AG08395 (cell line): ENCODE data around the gene PERM1.
A peak's percentile ranks its signal among the peaks of the same experiment; 100 is the strongest.

Source experiments
- DNase-seq: peaks from one replicate; pipeline ENCODE4 v3.0.0; 2012; ENCODE audit warnings: mixed read lengths, low spot score

PERM1 gene

DNA sequence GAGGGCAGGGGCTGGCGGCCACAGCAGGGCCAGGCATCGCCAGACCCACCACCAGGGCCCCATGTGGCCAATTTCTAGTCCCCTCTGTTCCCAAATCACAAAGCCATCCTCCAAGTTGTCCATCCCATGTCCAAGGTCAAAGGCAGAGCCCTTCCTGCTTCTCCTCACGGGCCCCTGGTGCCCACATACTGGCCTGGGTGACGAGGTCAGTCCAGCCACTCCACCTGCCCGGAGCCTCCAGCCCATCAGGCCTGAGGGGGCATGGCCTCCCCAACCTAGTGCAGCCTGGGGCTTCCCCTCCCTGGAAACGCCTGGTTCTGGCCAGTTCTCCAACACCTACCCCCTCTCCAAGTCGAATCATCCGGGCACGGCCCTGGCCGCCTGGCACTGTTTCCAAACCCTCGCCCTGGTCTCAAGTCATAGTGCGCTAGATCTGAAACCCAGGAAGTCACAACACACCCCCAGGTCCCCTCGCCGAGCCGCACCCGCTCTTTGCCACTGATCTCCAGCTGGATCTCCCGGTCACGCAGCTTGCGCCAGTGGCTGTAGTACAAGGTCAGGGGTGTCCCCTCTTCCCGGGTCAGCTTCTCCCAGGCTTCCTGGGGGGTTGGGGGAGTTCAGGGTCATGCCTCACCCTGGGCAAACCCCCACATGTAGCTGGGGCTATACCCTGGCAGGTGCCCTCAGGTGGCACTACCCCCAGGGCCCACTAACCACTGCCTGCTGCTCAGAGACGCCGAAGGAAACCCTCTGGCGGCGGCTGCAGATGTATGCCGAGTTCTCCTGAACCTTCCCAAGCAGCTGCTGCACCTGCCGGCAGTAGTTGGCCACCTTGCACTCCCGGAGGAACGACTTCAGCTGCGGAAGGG lies 36.0 kb downstream of the PERM1 start:
- DNase-seq: no peak

DNA sequence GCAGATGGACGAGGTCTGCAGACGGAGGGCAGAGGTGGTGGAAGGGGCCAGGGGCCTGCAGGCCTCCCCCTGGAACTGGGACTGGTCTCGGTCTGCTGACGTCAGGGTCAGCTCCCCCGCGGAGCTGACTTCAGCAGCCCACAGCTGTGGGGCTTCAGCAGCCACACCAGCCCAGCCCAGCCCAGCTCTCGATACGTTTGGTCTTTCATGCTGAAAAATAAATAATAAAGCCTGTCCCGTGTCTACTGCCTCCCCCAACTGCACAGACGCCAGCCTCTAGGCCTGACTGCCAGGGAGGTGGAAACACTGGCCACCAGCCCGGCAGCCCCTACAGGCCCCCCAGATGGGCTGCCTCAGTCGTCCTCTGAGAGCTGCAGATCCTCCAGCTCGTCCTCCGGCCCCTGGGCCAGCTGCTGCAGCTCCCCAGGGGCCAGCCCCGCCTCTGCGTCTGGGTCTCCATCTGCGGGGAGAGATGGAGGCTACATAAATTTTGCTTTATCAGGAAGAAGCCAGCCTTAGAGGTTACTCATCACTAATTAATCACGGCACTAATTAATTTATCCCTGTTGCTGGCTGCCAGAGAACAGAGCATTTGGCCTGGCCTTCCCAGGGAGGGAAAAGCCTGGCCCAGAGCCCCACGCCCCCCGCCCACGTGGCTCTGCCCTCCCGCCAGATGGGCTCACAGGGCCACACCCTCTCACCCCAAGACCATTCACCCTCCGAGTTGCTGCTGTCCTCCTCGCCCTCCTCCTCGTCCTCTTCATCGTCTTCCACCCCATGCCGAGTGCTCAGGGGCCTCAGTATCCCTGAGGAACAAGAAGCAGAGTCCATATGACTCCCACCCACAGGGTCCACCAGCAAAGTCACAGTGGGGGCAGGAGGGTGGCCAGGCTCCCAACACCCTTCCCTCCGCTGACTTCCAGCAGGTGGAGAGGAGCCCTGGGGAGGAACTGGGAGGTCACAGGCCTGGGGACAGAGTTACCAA lies 37.3 kb downstream of the PERM1 start:
- DNase-seq: no peak

DNA sequence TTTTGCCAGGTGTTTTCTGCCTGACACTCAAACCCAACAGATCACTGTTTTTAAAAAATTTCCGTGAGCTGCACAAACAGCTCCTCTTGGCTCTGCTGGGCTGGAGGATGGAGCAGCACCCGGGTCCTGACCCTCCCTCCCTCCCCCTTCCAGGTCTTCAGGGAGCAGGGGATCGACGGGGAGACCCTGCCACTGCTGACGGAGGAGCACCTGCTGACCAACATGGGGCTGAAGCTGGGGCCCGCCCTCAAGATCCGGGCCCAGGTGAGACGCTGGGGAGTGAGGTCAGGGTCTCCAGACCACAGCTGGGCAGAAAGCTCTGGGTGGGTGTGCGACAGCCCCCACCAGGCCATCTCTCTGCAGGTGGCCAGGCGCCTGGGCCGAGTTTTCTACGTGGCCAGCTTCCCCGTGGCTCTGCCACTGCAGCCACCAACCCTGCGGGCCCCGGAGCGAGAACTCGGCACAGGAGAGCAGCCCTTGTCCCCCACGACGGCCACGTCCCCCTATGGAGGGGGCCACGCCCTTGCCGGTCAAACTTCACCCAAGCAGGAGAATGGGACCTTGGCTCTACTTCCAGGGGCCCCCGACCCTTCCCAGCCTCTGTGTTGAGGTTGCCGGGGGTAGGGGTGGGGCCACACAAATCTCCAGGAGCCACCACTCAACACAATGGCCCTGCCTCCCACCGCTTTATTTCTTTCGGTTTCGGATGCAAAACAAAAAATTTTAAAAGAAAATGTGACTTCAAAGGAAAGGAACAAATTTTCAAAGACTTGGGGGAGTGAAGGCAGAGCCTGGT lies 38.1 kb downstream of the PERM1 start:
- DNase-seq: no peak

DNA sequence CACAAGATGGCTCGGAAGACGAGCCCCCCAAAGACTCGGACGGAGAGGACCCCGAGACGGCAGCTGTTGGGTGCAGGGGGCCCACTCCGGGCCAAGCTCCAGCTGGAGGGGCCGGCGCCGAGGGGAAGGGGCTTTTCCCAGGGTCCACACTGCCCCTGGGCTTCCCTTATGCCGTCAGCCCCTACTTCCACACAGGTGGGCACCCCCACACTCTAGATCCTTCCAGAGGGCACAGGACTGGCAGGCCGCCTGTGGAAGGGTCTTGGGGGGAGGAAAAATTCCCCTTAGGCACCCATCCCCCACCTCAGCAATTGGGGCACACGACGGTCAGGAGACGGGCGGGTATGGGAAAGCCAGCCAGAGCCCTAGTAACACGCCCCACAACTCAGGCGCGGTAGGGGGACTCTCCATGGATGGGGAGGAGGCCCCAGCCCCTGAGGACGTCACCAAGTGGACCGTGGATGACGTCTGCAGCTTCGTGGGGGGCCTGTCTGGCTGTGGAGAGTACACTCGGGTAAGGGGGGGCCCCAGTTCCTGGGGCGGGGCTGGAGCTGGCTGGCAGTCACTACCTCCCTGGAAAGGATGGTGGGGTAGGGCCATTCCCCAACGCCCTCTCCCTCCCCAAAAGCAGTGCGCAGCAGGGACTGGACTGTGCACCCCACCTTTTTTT lies 38.9 kb downstream of the PERM1 start:
- DNase-seq: no peak

DNA sequence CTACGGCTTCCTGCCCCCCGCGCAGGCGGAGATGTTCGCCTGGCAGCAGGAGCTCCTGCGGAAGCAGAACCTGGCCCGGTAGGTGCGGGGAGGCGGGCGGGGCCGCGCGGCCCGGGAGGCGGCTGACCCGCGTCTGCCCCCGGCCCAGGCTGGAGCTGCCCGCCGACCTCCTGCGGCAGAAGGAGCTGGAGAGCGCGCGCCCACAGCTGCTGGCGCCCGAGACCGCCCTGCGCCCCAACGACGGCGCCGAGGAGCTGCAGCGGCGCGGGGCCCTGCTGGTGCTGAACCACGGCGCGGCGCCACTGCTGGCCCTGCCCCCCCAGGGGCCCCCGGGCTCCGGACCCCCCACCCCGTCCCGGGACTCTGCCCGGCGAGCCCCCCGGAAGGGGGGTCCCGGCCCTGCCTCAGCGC lies 39.5 kb downstream of the PERM1 start:
- no peak for DNase-seq

DNA sequence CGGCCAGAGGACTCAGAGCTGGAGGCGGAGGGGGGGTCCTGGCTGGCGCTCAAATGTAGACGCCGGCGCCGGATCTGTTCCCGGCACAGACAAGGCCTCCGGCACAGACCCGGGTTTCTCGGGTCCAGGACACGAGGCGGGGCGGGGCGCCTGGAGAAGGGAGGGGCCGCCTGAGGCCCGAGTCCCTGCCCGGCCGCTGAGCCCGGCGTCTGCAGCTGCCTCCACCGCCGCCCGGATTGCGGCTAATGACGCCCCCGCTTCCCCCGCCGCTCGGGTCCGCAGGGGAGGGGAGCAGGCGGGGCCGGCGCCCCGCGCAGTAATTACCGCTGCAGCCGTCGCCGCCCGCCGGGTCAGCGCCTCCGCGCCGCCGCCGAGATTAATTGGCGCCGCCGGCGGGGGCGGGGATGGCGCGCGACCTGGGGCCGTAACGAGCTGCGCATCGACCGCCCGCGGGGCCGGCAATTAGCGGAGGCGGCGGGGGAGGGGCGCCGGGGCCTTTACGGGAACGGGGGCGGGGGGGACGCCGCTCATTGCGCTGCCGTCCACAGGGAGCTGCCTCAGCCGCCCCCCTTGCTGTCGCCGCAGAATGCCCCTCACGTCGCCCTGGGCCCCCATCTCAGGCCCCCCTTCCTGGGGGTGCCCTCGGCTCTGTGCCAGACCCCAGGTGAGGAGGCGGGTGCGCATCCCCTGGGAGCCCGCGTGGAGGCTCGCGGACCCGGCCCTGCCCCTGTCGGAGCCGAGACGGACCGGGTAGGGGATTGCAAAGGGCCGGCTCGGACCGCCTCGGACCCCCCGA lies 40.1 kb downstream of the PERM1 start:
- peak; percentile 87 for DNase-seq

DNA sequence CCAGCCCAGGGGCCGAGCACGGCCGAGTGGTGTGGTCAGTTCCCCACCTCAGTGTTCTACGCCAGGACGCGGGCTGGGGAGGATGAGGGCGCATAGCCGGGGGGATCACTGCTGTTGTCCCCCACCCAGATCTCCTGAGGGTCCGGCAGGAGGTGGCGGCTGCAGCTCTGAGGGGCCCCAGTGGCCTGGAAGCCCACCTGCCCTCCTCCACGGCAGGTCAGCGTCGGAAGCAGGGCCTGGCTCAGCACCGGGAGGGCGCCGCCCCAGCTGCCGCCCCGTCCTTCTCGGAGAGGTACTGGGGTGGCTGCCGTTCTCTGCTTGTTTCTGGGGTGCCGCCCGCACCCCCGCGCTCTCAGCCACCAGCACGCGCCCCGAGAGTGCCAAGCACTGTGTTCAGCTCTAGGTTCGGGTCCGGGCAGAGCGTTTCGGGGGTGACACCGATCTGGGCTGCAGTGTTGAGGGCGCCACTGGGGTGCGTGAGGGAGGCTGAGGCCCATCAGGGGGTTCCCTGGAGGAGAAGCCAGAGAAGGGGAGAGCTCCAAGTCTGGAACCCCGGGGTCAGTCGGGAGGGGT lies 40.8 kb downstream of the PERM1 start:
- no peak for DNase-seq

DNA sequence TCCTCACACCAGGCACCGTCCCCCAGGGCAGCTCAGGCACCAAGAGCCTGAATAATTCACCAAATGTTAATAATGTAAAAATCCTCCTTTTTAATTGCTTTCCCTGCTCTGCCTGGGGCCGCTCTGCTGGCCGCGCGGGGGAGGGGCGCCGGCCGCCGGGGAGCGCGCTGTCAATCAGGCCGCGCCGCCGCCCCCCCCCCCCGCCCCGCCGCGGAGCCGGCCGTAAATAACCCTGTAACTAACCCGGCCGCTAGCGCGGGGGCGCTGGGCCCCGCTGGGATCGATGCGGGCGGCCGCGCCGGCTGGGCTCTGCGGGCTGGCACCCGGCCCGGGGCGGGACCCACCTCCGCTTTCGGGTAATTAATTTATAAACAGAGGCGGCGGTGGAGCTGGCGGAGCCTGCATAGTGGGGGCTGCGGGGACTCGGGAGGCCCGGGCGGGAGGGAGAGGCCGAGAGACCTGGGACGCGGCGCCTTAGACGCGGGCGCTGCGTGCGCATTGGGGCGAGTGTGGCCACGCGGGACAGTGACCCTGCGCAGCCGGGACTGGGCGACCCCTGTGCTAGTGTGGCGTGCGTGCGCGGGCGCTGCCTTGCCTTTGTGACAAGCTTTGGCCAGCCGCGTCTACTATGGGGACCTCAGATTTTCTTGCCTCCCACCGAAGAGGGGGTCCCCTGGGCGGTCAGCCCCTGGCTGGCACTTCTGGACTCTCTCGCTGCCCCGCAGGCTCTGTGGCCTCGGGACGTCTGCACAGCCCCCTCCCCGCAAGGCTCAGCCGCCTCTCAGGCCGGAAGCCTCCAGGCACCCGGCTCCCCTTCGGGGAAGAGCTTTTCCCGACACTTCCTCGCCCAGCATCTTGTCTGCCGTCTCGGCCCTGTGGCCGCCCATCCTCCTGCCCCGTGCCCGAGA lies 41.5 kb downstream of the PERM1 start:
- DNase-seq: no peak

DNA sequence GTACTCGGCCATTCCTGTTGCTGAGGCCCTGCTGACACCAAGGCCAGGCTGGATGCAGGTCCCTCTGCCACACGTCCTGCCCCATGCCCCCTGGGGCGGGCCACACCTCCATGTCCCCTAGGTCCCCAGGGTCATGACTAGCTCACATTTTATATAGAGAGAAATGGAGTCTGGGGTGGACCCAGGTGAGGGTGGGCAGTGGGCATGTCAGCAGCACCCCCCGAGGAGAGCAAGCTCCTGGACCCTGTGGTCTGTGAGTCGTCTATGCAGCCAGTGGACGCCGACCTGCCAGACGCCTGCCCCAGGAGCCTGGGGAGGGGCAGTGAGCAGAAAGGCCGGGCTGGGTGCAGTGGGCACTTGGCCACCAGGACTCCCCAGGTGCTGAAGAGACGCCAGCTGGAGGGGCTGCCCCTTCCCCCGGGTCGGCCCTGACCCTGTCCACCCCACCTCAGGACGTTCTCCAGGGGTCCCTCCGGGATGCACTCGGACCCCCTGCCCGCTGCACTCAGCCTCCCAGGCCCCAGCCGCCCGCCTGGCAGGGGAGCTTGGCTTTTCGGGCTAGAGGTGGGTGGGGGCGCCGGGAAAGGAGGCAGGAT lies 42.3 kb downstream of the PERM1 start:
- no peak for DNase-seq

DNA sequence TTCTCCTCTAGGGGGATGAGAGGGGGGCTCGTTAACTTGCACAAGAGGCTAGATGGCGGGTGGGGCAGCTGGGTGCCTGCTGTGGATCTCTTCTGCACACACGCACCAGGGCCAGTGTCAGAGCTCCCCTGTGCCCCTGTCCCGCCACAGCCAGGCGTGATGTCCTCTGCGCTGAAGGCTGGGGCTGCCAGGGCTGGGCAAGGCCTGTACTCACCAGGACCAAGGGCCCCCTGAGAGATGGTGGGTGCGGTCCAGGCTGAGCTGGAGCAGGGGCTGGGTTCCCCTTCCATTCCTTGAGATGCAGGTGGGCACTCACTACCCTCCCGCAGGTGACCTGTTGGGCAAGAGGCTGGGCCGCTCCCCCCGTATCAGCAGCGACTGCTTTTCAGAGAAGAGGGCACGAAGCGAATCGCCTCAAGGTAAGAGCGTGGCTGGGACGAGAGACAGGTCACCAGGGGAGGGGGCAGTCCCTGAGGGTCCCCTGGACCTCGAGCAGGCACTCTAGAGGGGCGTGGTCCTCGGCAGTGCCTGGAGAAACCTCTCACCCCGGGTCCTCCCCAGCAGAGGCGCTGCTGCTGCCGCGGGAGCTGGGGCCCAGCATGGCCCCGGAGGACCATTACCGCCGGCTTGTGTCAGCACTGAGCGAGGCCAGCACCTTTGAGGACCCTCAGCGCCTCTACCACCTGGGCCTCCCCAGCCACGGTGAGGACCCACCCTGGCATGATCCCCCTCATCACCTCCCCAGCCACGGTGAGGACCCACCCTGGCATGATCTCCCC lies 43.0 kb downstream of the PERM1 start:
- DNase-seq: no peak

DNA sequence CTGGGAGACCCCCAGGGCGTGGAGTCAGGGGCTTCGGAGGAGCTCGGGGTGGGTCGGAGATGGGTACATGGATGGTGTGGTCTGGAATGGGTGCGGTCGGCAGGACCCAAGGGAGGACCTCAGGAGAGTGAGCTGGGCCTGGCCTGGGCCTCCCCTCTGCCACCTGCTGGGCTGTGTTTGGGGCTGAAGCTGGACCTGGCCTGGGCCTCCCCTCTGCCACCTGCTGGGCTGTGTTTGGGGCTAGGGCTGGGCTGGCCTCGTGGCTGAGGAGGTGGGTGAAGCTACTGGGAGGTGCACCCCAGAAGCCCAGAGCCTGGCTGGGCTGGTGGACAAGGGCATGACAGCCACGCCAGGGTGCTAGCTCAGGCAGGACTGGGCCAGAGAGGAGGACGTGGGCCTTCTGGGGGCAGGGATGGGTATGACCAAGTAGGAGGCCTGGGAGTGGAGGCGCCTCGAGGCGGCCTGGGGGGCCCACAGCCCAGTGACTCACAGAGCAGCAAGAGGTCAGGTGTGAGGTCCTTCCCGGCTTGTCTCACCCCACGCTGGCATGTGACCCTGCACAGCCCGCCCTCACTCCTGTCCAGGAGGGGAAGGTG lies 43.7 kb downstream of the PERM1 start:
- DNase-seq: no peak

DNA sequence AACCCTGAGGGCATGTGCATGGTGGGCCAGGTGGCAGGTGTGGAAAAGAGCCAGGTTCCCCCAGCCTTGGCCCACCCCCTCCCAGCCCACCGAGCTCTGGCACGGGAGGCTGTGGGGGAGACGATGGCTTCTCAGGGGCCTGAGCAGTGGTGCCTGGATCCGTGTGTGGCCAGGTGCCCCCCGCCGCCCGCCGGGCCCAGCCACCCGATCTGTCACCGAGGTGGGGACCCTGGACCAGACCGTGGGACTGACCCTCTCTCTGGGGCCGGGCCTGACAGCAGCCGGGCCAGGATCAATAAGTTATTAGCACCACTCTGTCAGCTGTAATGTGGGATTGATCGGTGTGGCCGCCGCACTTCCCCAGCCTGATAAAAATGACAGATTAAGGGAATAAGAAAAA lies 44.4 kb downstream of the PERM1 start:
- no peak for DNase-seq

DNA sequence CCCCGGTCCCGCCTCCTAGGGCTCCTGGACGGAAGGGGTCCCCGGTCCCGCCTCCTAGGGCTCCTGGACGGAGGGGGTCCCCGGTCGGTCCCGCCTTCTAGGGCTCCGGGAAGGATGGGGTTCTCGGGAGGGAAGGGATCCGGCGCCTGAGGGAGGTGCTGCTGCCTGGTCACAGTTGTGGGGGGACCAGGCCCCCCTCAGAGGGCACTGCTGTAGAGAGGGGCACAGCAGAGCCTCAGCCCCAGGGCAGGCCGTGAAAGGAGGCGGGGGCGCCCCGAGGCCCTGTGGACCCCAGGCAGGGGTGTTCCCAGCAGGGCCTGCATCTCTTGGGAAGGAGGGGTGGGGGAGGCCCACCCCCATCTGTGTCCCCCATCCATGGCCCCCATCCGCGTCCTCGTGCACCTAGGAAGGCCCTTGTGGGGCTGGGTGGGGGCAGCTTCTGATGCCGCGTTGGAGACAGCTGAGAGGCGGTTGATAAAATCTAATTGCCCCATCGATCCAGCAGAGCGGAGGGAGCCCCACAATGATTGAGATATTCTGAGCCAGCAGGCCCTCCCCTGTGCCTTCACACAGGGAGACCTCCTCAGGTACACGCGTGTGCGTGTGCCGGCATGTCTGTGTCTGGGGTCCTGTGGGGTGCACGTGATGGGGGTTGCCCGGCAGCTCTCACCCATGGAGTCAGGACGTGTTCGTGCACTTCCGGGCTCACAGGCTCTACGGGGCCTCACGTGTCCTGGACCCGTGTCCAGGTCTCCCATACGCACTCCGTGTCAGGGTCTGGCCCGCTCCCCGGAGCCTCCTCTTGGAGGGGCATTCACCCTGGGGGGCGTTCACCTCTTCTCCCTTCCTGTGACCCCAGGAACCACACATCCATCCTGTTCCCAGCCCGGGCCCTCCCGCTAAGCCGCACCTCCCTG lies 45.3 kb downstream of the PERM1 start:
- DNase-seq: no peak

DNA sequence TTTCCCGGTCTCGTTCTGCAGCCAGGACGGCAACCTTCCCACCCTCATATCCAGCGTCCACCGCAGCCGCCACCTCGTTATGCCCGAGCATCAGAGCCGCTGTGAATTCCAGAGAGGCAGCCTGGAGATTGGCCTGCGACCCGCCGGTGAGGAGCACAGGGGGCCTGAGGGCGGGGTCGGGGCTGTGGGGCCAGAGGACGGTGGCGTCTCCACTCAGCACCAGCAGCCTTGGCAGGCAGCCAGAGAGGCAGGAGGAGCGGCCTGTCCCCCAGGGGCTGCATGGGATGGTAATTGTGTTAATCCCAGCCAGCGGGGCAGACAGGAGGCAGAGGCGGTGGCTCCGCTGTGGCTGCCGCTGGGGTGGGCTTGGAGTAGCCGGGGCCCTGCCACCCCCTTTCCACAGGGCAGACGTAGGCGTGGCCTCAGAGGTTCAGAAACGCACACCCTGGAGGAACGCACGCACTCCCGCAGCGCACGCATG lies 46.1 kb downstream of the PERM1 start:
- DNase-seq: no peak

DNA sequence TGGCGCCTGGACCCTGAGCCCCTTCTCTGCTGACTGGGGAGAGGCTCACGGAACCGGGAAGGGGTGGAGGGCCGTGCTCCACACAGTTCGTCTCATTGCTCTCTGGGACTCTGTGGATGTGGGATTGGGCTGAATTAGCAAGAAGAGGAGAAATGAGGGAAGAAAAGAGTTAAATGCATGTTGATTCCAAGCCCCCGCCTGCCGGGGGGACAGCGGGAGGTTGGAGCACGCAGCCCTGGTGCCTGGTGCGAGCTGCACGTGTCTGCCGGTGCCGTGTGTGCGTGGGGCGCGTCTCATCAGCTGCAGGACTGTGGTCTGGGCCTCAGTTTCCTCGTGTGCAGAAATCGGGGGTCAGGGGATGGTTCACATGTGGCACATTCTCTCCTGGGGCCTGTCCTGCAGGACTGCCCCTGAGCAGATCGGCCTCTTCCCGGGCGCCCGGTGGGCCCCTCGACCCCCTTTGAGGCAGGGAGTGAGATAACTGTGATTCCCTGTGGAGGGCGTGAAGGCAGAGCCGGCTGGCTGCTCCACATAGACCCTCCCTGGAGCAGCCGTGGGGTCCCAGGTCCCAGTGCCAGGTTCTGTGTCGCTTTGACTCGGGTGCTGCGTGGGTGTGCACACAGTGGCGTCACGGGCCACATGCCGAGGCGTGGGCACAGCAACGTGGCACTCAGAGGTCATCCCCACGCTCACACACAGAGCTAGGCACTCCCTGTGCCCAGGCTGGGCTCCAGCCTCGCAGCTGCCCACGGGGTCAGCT lies 46.7 kb downstream of the PERM1 start:
- DNase-seq: no peak

DNA sequence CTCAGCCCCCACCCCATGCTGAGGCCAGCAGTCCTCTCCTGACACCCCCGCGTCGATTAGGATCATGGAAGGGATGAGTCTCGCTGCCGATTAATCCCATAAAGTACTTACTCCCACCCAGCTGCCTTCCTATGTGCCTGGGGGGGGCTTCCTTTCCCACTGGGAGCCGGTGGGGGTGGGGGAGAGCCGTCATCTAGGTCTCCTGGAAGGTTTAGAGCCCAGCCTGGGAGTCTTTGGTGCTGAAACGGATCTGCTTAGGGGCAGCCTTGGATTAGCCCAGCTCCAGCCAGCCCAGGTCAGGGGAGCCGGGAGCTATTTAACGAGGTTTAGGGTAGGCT lies 48.3 kb downstream of the PERM1 start:
- DNase-seq: no peak
